HCT116 (cell line): ENCODE results near the gene SLC5A1. TPM values are rescaled to one million over a fixed set of nuclear protein-coding genes. Genes with fewer than 3 reads are reported as not detected.

Experiments
- ATAC-seq: fragments of 200-7000 bp; cut with Tn5 transposase; 2 replicates; pipeline ENCODE4 v1.9.1; 2020; ENCODE audit warnings: mild to moderate bottlenecking, moderate library complexity
- BruUV-seq: library from RNA; stranded (reverse); fragments of 400-500 nt; replicated peaks from 2 replicates; lab custom pipeline; 2021; lab: Mats Ljungman, UMichigan
- CTCF ChIA-PET: fragments of 300-600 bp; sonication (Branson Sonifier 250); formaldehyde crosslinking; loops from one replicate; lab custom pipeline; 2021; ENCODE audit warnings: antibody characterized with exemption; lab: Charles Lee
- POLR2A ChIA-PET: fragments of 300-600, 350-600 bp; sonication (Branson Sonifier 250); formaldehyde crosslinking; loops from one replicate; lab custom pipeline; 2021; ENCODE audit warnings: antibody characterized with exemption; lab: Charles Lee
- RAD21 ChIA-PET, 2 experiments: fragments of 300-600 bp; sonication (Branson Sonifier 250); formaldehyde crosslinking; loops; one replicate each; lab custom pipeline; 2023; ENCODE audit warnings: low total read pairs in 2 of 2; ENCODE audit not compliant: uncharacterized antibody in 2 of 2, unreplicated experiment in 2 of 2, low non-redundant PET in 1 of 2; lab: Charles Lee
- DNase-seq: peaks from one replicate; pipeline ENCODE4 v3.0.0-alpha.2; 2010; ENCODE audit warnings: low read depth, low spot score
- H2AFZ ChIP-seq: fragments of 200-600 bp; shearing (Covaris generic), sonication (generic); 2 replicates; pipeline ENCODE4 v1.6.1; 2017; ENCODE audit warnings: low read depth, mixed run types, mixed read lengths, antibody characterized with exemption, low read length; ENCODE audit not compliant: poor library complexity, severe bottlenecking
- H3K27ac ChIP-seq: 2 replicates; pipeline ENCODE4 v1.5.1; 2012; ENCODE audit warnings: low read depth, low read length
- H3K27me3 ChIP-seq: fragments of 200-600 bp; sonication (generic); 2 replicates; pipeline ENCODE4 v1.6.1; 2016; ENCODE audit warnings: mixed run types, low read length, mixed read lengths; ENCODE audit not compliant: insufficient read depth
- H3K36me3 ChIP-seq, 2 experiments: fragments of 200-500 bp in 1 of 2; fragments of 200-600 bp in 1 of 2; sonication (Bioruptor generic) in 1 of 2; sonication (generic) in 1 of 2; 2 replicates each; pipeline versions ENCODE4 v1.5.1 to v1.6.1; 2014 to 2016; ENCODE audit warnings: low read length in 2 of 2, inconsistent platforms in 1 of 2, mixed read lengths in 1 of 2, mixed run types in 1 of 2; ENCODE audit not compliant: insufficient read depth in 2 of 2, control insufficient read depth in 1 of 2
- H3K4me1 ChIP-seq, 2 experiments: fragments of 200-600 bp in 1 of 2; sonication (generic) in 1 of 2; 2 replicates each; pipeline versions ENCODE4 v1.5.1 to v1.6.1; 2012 to 2017; ENCODE audit warnings: low read length in 2 of 2, inconsistent platforms in 1 of 2, mild to moderate bottlenecking in 1 of 2, mixed read lengths in 1 of 2, mixed run types in 1 of 2, moderate library complexity in 1 of 2; ENCODE audit not compliant: insufficient read depth in 2 of 2, control insufficient read depth in 1 of 2
- H3K4me2 ChIP-seq: fragments of 200-600 bp; sonication (generic); 2 replicates; pipeline ENCODE4 v1.6.1; 2017; ENCODE audit warnings: mixed run types, low read length, mixed read lengths
- H3K4me3 ChIP-seq, 2 experiments: fragments of 200-600 bp in 1 of 2; sonication (generic) in 1 of 2; replicated peaks in 1 of 2; 2 replicates each; pipeline ENCODE4 v1.5.1; 2011 to 2016; ENCODE audit warnings: low read length in 2 of 2, control low read depth in 1 of 2, low read depth in 1 of 2, mild to moderate bottlenecking in 1 of 2, mixed read lengths in 1 of 2, mixed run types in 1 of 2
- H3K79me2 ChIP-seq: fragments of 200-600 bp; sonication (generic); 2 replicates; pipeline ENCODE4 v1.6.1; 2017; ENCODE audit warnings: mild to moderate bottlenecking, mixed run types, low read length, moderate library complexity, mixed read lengths; ENCODE audit not compliant: insufficient read depth
- H3K9ac ChIP-seq: fragments of 200-600 bp; sonication (generic); 2 replicates; pipeline ENCODE4 v1.6.1; 2016; ENCODE audit warnings: low read length, mixed read lengths
- H3K9me2 ChIP-seq: fragments of 200-600 bp; sonication (generic), shearing (Covaris generic); 2 replicates; pipeline ENCODE4 v1.6.1; 2017; ENCODE audit warnings: mixed run types, mild to moderate bottlenecking, moderate library complexity; ENCODE audit not compliant: insufficient read depth
- H3K9me3 ChIP-seq, 2 experiments: fragments of 200-500 bp in 1 of 2; fragments of 200-600 bp in 1 of 2; sonication (Bioruptor generic) in 1 of 2; sonication (generic) in 1 of 2; 2 replicates each; pipeline ENCODE4 v1.6.1; 2014 to 2017; ENCODE audit warnings: low read length in 2 of 2, mixed read lengths in 2 of 2, inconsistent platforms in 1 of 2, low read depth in 1 of 2, mild to moderate bottlenecking in 1 of 2, mixed run types in 1 of 2, moderate library complexity in 1 of 2; ENCODE audit not compliant: control insufficient read depth in 1 of 2, insufficient read depth in 1 of 2
- H4K20me1 ChIP-seq: fragments of 200-600 bp; sonication (generic), shearing (Covaris generic); 2 replicates; pipeline ENCODE4 v1.6.1; 2017; ENCODE audit warnings: mixed run types, mild to moderate bottlenecking, moderate library complexity; ENCODE audit not compliant: insufficient read depth
- CBX3 ChIP-seq: IDR thresholded peaks from 2 replicates; pipeline ENCODE4 v1.6.1; 2012; ENCODE audit warnings: low read depth
- EGR1 ChIP-seq: IDR thresholded peaks from 2 replicates; pipeline ENCODE4 v1.6.1; 2012; ENCODE audit warnings: low read depth
- SIN3A ChIP-seq: IDR thresholded peaks from 2 replicates; pipeline ENCODE4 v1.6.1; 2012; ENCODE audit warnings: low read depth
- YY1 ChIP-seq: IDR thresholded peaks from 2 replicates; pipeline ENCODE4 v1.6.1; 2011; ENCODE audit warnings: low read length, low read depth, moderate library complexity, mild to moderate bottlenecking; ENCODE audit not compliant: insufficient replicate concordance; ENCODE audit errors: extremely low read depth
- intact Hi-C: fragments of 100-400 bp; cut with micrococcal nuclease; formaldehyde crosslinking; loops from 2 replicates; pipeline ENCODE4 v1.10.0; 2022
- total RNA-seq: library from RNA; stranded (reverse); gene quantifications from one replicate; pipeline ENCODE4 v1.2.1, GENCODE V29; 2021; ENCODE audit not compliant: unreplicated experiment
- TF ChIP-seq, protein P1 (sequence below): IDR thresholded peaks from 2 replicates; pipeline ENCODE4 v1.6.1; 2012; ENCODE audit warnings: low read depth

The SLC5A1 gene
- total RNA-seq, 1 experiment from 2014 or later, result 0.32 TPM

DNA sequence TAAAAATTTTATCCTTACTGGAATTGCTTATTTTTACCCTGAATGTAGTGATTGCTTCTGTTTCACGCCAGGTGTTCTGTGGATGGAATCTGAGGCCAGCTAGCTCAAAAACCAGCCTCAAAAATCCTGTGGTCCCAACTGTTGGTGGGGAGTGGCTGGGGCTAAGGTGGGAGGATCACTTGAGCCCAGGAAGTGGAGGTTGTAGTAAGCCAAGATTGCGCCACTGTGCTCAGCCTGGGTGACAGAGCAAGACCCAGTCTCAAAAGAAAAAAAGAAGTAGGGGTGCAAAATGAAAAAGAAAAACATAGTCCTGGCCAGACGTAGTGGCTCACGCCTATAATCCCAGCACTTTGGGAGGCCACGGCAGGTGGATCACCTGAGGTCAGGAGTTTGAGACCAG, 27.0 kb upstream of the SLC5A1 start (continued):
- TF ChIP-seq, protein P1, sequence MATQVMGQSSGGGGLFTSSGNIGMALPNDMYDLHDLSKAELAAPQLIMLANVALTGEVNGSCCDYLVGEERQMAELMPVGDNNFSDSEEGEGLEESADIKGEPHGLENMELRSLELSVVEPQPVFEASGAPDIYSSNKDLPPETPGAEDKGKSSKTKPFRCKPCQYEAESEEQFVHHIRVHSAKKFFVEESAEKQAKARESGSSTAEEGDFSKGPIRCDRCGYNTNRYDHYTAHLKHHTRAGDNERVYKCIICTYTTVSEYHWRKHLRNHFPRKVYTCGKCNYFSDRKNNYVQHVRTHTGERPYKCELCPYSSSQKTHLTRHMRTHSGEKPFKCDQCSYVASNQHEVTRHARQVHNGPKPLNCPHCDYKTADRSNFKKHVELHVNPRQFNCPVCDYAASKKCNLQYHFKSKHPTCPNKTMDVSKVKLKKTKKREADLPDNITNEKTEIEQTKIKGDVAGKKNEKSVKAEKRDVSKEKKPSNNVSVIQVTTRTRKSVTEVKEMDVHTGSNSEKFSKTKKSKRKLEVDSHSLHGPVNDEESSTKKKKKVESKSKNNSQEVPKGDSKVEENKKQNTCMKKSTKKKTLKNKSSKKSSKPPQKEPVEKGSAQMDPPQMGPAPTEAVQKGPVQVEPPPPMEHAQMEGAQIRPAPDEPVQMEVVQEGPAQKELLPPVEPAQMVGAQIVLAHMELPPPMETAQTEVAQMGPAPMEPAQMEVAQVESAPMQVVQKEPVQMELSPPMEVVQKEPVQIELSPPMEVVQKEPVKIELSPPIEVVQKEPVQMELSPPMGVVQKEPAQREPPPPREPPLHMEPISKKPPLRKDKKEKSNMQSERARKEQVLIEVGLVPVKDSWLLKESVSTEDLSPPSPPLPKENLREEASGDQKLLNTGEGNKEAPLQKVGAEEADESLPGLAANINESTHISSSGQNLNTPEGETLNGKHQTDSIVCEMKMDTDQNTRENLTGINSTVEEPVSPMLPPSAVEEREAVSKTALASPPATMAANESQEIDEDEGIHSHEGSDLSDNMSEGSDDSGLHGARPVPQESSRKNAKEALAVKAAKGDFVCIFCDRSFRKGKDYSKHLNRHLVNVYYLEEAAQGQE, result no peak
- TF ChIP-seq, all 23 proteins: peak for 0

DNA sequence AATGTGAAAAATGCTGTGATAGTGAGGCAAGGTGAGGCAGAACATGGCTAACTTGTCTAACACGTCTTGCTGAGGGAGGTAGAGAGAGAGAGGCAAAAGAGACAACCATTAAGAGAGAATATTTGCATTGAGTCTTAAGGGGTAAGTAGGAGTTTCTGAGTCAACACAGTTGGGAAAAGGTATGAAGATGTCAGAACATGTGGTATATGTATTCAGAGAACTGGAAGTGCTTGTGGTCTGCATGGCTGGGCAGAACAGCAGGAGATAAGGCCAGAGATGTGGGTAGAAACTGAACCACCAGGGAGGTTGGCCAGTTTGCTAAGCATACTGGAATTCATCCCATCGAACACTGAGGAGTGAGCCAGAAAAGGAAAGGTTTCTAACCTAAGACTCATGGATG, 25.0 kb upstream of the SLC5A1 start:
- RAD21 ChIA-PET, result no interaction called here
- TF ChIP-seq EGR1, result no peak
- no peak for TF ChIP-seq CBX3
- no peak for TF ChIP-seq SIN3A
- no peak for TF ChIP-seq YY1
- Histone ChIP-seq H3K4me2 (no peak overlapping the region), H3K27me3 (no peaks in the 10 kb centered on the region), H2AFZ (no peak overlapping the region), H3K9ac (no peak overlapping the region), H3K4me1 (peaks cover 0 to 15% of the 10 kb centered on the region in 2 experiments; a peak in 2 of 4 replicates), H4K20me1 (no peaks in the 10 kb centered on the region), H3K36me3 (no peaks in the 10 kb centered on the region), H3K9me2 (no peaks in the 10 kb centered on the region), H3K4me3 (no peak overlapping the region), H3K79me2 (no peaks in the 10 kb centered on the region), H3K9me3 (peaks cover 8 to 9% of the 10 kb centered on the region in 2 experiments; a peak in 1 of 4 replicates), H3K27ac (no peak overlapping the region)
- CTCF ChIA-PET, result no interaction called here
- intact Hi-C loops, result no loop called here
- DNase-seq (no peak), ATAC-seq (no peak)
- no TSS peak for BruUV-seq
- POLR2A ChIA-PET, result no interaction called here
